Measurements from ENCODE around the gene MIAT. TPM values are rescaled to one million over a fixed set of nuclear protein-coding genes. Genes with fewer than 3 reads are reported as not detected.

Gene MIAT
- total and polyA plus RNA-seq, 2 of the 4 experiments (the other 2 are of a cell fraction), result 0.54 to 0.65 TPM

GRCh38 chr22:26615830-26616435 lies 41.5 kb upstream of the MIAT start:
- H3K9ac ChIP-seq (ENCODE audit: low read depth, low read length), result no peak overlapping the region
- no peak overlapping the region for H3K56ac ChIP-seq (ENCODE audit: extremely low read depth, insufficient read depth, low read length)
- no peak overlapping the region for H3K4ac ChIP-seq (ENCODE audit: low read depth, low read length)
- DNase-seq, result no peak
- H4K5ac ChIP-seq (ENCODE audit: low read depth, low read length), result no peak overlapping the region
- H3K23ac ChIP-seq (ENCODE audit: low read depth, low read length), result no peak overlapping the region
- no peak overlapping the region for H4K91ac ChIP-seq (ENCODE audit: insufficient read depth, low read depth, low read length)
- peaks cover 8% of the 10 kb centered on the region for H3K27me3 ChIP-seq (ENCODE audit: control insufficient read depth, insufficient read depth, low read length)
- H4K8ac ChIP-seq (ENCODE audit: low read depth in 2 of 2, low read length in 2 of 2), result no peak overlapping the region
- H3K18ac ChIP-seq (ENCODE audit: low read depth, low read length), result no peak overlapping the region
- H2BK20ac ChIP-seq (ENCODE audit: low read depth, low read length), result no peak overlapping the region
- no peaks in the 10 kb centered on the region for H4K20me1 ChIP-seq (ENCODE audit: insufficient read depth, low read length)
- H3K4me3 ChIP-seq (ENCODE audit: insufficient read depth, low read depth, low read length), result no peak overlapping the region
- H2BK5ac ChIP-seq (ENCODE audit: low read depth, low read length, poor library complexity, severe bottlenecking), result no peak overlapping the region
- BruUV-seq (replicated peaks), result no TSS peak
- TF ChIP-seq RAD21 (IDR thresholded peaks at IDR 0.05; ENCODE audit: low read length) (no peak), MXI1 (IDR thresholded peaks at IDR 0.05; ENCODE audit: borderline replicate concordance, low read depth, low read length) (no peak), MAZ (IDR thresholded peaks at IDR 0.05; ENCODE audit: borderline replicate concordance, low read depth, low read length) (no peak), MAFK (IDR thresholded peaks at IDR 0.05; ENCODE audit: low read depth, low read length) (no peak), SMC3 (IDR thresholded peaks at IDR 0.05; ENCODE audit: low read depth, low read length) (no peak), ELK1 (IDR thresholded peaks at IDR 0.05; ENCODE audit: borderline replicate concordance, low read depth, low read length) (no peak), RCOR1 (IDR thresholded peaks at IDR 0.05; ENCODE audit: insufficient replicate concordance, low read length) (no peak), CTCF (conservative IDR thresholded peaks at IDR 0.05; ENCODE audit: low read depth, low read length) (no peak), BHLHE40 (IDR thresholded peaks at IDR 0.05; ENCODE audit: low read depth, low read length) (no peak), USF2 (IDR thresholded peaks at IDR 0.05; ENCODE audit: low read depth, low read length) (no peak), POLR2A (IDR thresholded peaks at IDR 0.05; ENCODE audit: low read depth, low read length) (no peak)
- no peak for ATAC-seq (ENCODE audit: low read depth)
- in situ Hi-C loops (cut with MboI; ENCODE audit: low sequenced_read_pairs), result no loop called here
- WGBS, 2 experiments (ENCODE audit: extremely low coverage in 2 of 2, insufficient read length in 1 of 2), result 84 to 100% methylated on average over 1 to 2 of the region's 11 CpGs
- H3K4me2 ChIP-seq (ENCODE audit: low read depth, low read length), result no peak overlapping the region
- no peaks in the 10 kb centered on the region for H3K79me1 ChIP-seq (ENCODE audit: low read depth in 1 of 2, low read length in 2 of 2)
- intact Hi-C loops (cut with micrococcal nuclease), result no loop called here
- no peak overlapping the region for H2AK5ac ChIP-seq (ENCODE audit: low read depth, low read length)
- H3K4me1 ChIP-seq (ENCODE audit: control insufficient read depth, insufficient read depth, low read length), result no peaks in the 10 kb centered on the region; the same call in 1 of the 2 replicates
- no peak overlapping the region for H3K14ac ChIP-seq (replicated peaks; ENCODE audit: low read depth, low read length)
- no peak overlapping the region for H2BK15ac ChIP-seq (ENCODE audit: low read depth, low read length)
- H2AFZ ChIP-seq (replicated peaks; ENCODE audit: low read length, poor library complexity), result no peak overlapping the region
- no peaks in the 10 kb centered on the region for H3K36me3 ChIP-seq (ENCODE audit: control insufficient read depth, insufficient read depth, low read length)
- ChIA-PET POLR2A (ENCODE audit: unreplicated experiment) (no interaction called here), CTCF (no interaction called here)
- dilution Hi-C loops (cut with HindIII; ENCODE audit: low sequenced_read_pairs, unreplicated experiment), result no loop called here
- no peak overlapping the region for H2BK120ac ChIP-seq (ENCODE audit: low read depth, low read length)
- H3K9me1 ChIP-seq (ENCODE audit: insufficient read depth, low read length), result peaks cover 8% of the 10 kb centered on the region
- H3K27ac ChIP-seq (ENCODE audit: insufficient read depth, low read length), result no peak overlapping the region
- H3K9me3 ChIP-seq (ENCODE audit: control insufficient read depth, insufficient read depth, low read length), result no peaks in the 10 kb centered on the region
- no peak overlapping the region for H2AK9ac ChIP-seq (replicated peaks; ENCODE audit: low read depth, low read length, poor library complexity)

Data from IMR-90 (cell line).